Memory B cell (primary cell): ENCODE results near the gene KMT2E.

Experiments
- ATAC-seq: fragments of 150-1000 bp; cut with Tn5 transposase; 2 replicates; pipeline ENCODE4 v1.10.0; 2021; ENCODE audit warnings: low read depth, mild to moderate bottlenecking, moderate library complexity
- DNase-seq, 2 donors: peaks; one replicate each; pipeline ENCODE4 v3.0.0; 2022; ENCODE audit warnings: low spot score in 2 of 2
- H3K27ac Mint-ChIP-seq: one replicate; pipeline ENCODE4 v1.8.0; 2022; ENCODE audit warnings: mild to moderate bottlenecking, moderate library complexity, mixed read lengths
- H3K27me3 Mint-ChIP-seq: one replicate; pipeline ENCODE4 v1.8.0; 2022; ENCODE audit warnings: mixed read lengths
- H3K36me3 Mint-ChIP-seq: one replicate; pipeline ENCODE4 v1.8.0; 2022; ENCODE audit warnings: mild to moderate bottlenecking, mixed read lengths
- H3K4me1 Mint-ChIP-seq: one replicate; pipeline ENCODE4 v1.8.0; 2022; ENCODE audit warnings: mixed read lengths
- H3K4me3 Mint-ChIP-seq: one replicate; pipeline ENCODE4 v1.8.0; 2022; ENCODE audit warnings: mild to moderate bottlenecking, moderate library complexity, mixed read lengths
- H3K9me3 Mint-ChIP-seq: one replicate; pipeline ENCODE4 v1.8.0; 2022; ENCODE audit warnings: mixed read lengths

Gene KMT2E

DNA sequence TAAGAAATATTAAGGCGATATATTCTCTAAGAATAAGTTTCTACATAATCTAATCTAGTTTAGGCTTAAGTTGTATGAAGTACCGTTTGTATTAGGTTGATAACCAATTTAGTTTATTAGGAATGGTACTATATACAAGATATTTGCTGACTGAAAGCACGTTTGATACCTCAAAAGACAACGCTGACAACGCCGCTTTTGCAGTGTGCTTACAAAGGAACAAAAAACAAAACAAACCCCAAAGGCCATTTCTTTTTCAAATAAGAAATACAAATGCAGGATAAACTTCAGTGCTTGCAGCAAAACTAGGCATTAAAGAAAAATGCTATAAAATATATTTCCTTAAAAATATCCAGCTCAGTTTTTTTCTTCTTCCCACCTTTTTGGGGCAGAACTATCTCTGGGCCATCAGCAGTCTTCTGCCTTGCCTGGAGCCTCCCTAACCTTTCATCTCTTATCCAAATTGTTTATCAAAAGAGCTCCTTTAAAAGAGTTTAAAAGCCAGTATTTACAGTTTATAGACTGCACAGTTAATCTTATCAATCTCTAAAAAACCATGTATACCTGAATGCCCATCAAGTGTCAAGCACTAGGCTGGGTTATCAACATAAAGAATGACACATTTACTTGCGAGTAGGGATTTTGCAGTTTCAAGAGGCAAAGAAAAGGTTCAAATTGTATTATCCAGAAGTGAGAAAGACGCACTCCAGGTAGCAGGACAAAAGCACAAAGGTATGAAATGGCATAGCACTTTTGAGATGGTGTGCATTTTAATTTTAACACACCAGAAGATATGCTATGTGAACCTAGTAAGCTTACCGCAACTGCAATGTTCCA, 4.1 kb upstream of the KMT2E start:
- ATAC-seq (no peak), DNase-seq (no peak)
- H3K27me3 Mint-ChIP-seq: no peaks in the 10 kb centered on the region
- H3K9me3 Mint-ChIP-seq: no peaks in the 10 kb centered on the region
- H3K27ac Mint-ChIP-seq: peak overlapping the region; percentile 100
- peaks cover 17% of the 10 kb centered on the region for H3K36me3 Mint-ChIP-seq
- peak overlapping the region; percentile 95 for H3K4me3 Mint-ChIP-seq
- peaks cover 28% of the 10 kb centered on the region for H3K4me1 Mint-ChIP-seq

DNA sequence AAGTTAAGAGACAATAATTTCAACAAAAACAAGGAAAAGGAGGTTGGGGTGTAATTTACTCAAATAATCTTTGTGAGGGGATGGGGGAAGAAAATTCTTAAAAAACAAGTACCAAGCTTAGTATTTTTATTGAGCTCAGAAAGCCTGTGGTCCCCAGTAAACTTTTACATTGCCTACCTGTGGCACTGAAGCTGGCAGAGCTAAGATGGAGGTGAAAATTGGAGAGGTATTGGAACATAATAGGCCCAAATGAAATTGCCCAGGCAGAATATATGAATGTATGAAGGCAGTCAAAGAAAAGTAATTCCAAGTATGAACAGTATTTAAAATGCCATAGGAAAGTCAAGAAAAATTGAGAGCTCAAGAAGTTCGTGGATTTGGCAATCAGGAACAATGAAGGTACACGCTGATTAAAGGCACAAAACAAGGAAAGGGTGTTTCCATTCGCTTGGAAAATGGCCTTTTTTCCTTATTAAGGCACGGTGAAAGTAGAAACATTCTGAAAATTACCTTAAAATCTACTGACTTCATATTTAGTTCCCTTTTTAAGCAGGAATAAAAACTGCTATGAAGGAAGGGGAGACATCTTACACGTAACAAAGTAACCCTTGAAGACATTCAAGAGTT, 3.4 kb upstream of the KMT2E start:
- DNase-seq (no peak), ATAC-seq (no peak)
- Mint-ChIP-seq H3K27ac (peak overlapping the region; percentile 100), H3K4me1 (peaks cover 29% of the 10 kb centered on the region), H3K4me3 (peak overlapping the region; percentile 95), H3K9me3 (no peaks in the 10 kb centered on the region), H3K36me3 (peaks cover 15% of the 10 kb centered on the region), H3K27me3 (no peaks in the 10 kb centered on the region)

DNA sequence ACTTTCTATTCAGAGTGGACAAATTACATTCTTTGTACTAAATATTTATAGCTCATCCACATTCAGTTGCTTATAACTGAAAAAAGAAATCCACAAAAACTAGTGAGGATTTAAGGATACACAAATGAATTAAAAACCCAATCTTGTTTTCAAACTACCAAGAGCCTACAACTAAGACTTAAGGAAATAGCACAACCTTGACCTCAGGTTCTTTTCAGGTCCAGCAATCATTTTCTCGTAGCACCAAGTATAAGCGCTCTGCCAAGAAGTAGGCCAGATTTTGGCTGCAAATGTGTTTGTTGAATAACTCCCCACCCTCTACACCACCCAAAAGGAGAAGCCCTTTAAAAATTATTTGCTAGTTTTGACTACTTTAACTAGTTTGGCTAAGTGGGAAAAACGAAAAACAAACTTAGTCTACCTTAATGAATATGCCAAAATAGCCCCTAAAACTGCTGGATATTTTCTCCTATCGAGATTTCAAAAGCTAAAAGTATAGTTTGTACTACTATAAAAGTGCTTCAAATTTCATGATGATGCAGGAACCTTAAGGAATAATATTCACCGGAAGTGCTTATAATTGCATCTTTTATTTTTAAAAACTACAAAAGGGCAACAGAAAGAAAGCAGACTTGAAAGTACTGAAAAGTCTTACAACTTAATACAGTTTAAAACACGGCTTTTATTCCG, 2.7 kb upstream of the KMT2E start:
- ATAC-seq: no peak
- peaks cover 28% of the 10 kb centered on the region for H3K4me1 Mint-ChIP-seq
- peaks cover 14% of the 10 kb centered on the region for H3K36me3 Mint-ChIP-seq

DNA sequence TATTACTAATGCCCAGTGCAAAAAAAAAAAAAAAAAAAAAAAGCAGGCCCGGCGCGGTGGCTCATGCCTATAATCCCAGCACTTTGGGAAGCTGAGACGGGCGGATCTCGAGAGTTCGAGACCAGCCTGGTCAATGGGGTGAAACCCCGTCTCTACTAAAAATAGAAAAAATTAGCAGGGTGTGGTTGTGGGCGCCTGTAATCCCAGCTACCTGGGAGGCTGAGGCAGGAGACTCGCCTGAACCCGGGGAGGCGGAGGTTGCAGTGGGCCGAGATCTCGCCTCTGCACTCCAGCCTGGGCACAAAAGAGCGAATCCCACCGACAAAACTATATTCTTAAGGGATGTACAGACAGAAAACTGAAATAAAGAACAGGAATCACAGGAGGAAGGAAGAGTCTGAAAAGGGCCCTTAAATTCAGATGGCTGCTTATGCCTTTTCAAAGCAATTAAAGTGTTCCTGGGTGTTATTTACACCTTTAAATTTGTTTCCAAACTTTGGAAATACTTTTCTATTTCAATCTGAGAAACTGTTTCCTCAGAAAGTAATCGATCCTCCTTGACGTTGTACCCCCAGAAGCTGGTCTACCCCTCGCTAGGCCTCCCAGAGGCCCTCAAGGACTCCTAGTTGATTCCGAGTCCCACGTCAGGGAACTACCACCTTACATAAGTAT, 2.0 kb upstream of the KMT2E start:
- peak overlapping the region; percentile 100 for H3K27ac Mint-ChIP-seq
- peak overlapping the region; percentile 95 for H3K4me3 Mint-ChIP-seq
- no peaks in the 10 kb centered on the region for H3K27me3 Mint-ChIP-seq
- H3K36me3 Mint-ChIP-seq: peaks cover 14% of the 10 kb centered on the region
- no peaks in the 10 kb centered on the region for H3K9me3 Mint-ChIP-seq
- peaks cover 26% of the 10 kb centered on the region for H3K4me1 Mint-ChIP-seq
- DNase-seq (peak; percentile 24 to 36), ATAC-seq (no peak)

More for the DNA sequence above, 2.7 kb upstream of the KMT2E start:
- peak overlapping the region; percentile 95 for H3K4me3 Mint-ChIP-seq
- H3K9me3 Mint-ChIP-seq: no peaks in the 10 kb centered on the region
- peak overlapping the region; percentile 100 for H3K27ac Mint-ChIP-seq
- H3K27me3 Mint-ChIP-seq: no peaks in the 10 kb centered on the region
- DNase-seq: no peak

DNA sequence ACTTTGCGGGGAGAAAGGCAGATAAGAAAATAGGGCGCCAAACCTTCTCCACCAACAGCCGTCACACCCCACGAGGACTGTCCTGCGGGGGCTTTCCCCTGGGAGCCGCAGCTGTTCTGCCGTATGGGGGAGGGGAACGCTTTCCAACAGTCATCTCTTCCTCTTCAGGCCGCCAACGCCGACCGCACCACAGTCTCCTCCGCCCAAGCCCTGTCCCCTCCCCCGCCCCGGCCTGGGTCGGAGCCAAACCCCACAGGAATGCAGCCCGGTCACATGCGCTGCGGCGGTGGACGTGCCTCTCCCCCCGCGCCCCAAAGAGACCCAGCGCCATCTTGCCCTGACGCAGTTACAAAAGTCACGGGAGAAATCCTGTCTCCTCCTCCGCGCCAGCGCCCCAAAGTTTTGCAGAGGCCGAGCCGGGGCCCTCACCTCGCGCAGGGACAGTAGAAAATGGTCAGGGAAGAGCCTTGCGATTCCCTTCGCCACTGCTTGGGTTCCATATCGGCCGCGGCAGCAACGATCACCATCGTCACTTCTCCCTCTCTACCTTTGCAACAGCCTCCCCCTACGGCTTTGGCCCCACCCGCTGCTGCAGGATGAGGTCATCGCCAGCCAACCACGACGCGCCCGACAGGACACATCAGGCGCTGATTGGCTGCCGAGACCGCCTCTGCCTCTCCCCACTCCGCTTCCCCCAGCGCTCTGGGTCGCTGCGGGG, 1.3 kb upstream of the KMT2E start:
- Mint-ChIP-seq H3K36me3 (peaks cover 14% of the 10 kb centered on the region), H3K27ac (peak overlapping the region; percentile 100), H3K4me1 (peaks cover 29% of the 10 kb centered on the region), H3K4me3 (peak overlapping the region; percentile 95), H3K9me3 (no peaks in the 10 kb centered on the region), H3K27me3 (no peaks in the 10 kb centered on the region)
- peak; percentile 64 for ATAC-seq
- peak; percentile 97 to 99 for DNase-seq

DNA sequence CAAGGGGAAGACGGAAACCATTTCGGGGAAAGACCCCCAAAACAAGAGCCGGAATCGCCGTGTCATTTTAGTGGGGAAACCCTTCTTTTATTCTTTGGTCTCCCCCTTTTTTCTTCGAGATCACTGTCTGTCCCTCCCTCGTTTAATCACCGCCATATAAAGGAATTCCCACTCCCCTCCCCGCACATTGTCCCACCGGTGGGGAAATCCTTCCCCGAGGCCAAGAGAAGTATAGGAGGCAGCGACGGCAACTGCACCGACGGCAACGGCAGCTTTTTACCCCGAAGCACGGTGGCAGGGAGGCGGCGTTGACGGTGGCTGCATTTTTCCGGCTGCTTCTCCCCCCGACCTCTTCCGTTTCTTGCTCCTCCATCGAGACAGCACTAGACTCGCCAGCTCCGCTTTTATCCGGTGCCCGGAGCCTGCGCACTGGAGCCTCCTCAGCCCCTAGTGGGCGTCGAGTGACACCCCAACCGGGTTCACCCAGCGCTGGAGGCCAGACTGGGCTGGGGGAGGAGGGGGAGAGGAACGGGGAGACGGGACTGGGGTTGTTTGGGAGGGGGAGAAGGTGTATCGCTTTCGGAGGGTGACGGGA, 687 bp upstream of the KMT2E start:
- DNase-seq (peak; percentile 92 to 95), ATAC-seq (peak; percentile 52)

DNA sequence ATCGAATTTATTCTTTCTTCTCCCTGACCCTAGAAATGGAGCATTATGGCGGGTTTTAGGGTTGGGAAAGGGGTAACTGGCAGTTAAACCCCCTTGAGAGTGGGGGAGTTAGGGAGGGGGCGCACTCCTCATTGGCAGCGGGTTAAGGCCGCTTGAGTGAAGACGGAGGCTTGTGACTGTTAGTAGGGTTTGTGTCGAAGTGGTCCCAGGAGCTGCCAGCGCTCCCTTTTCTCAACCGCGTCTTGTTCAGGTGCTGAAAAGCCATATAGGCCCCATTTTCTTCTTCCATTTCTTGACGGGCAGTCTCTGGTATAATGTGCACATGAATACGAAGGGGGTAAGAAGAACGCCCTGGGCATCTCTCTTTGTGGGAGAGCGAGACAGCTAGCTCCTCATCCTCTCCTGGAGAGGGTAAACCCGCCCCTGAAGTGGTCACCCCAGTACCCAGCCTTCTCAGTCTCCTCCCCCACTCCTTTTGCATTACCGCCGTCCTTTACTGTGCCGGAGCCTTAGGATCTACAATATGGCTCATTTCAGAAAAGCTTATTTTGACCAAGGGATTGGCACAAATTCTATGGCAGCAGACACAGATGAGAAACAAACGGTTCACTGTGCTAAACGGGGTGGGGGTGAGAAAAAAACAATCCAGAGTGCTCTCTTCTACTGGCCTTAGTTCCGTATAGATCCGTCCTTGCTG, 836 bp downstream of the KMT2E start:
- H3K27ac Mint-ChIP-seq: peak overlapping the region; percentile 100
- DNase-seq: peak; percentile 26 to 39
- no peaks in the 10 kb centered on the region for H3K27me3 Mint-ChIP-seq
- H3K36me3 Mint-ChIP-seq: peaks cover 8% of the 10 kb centered on the region
- H3K9me3 Mint-ChIP-seq: no peaks in the 10 kb centered on the region
- no peak for ATAC-seq
- peak overlapping the region; percentile 95 for H3K4me3 Mint-ChIP-seq
- H3K4me1 Mint-ChIP-seq: peaks cover 23% of the 10 kb centered on the region

More for the DNA sequence above, 687 bp upstream of the KMT2E start:
- H3K36me3 Mint-ChIP-seq: peaks cover 10% of the 10 kb centered on the region
- H3K27me3 Mint-ChIP-seq: no peaks in the 10 kb centered on the region
- H3K9me3 Mint-ChIP-seq: no peaks in the 10 kb centered on the region
- peak overlapping the region; percentile 100 for H3K27ac Mint-ChIP-seq
- H3K4me1 Mint-ChIP-seq: peaks cover 27% of the 10 kb centered on the region
- H3K4me3 Mint-ChIP-seq: peak overlapping the region; percentile 95

DNA sequence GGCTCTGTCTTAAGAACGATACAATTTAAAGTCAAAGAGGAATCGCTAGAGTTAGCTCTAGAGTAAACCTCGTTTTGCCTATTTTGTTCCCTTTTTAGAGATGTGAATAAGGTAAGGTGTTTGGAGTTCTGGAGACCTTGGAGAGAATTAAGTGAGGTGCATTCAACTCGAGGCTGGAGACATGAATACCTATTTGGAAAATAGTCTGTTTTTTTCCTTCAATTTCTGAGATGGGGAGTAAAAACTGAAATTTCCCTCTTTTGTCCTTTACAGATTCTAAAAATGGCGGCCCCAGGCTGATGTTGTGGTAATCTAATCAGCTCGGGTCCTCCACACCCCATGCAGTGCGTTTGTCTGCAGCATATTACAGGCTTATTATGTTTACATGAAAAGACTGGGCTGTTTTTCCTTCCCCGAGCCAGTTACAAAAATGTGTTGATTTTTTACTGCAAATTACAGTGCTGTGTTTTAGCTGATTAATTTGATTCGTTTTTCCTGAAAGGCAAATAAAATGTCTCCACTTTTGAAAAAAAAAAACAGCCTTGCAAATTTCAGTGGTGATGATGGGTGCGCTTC, 1.5 kb downstream of the KMT2E start:
- peaks cover 4% of the 10 kb centered on the region for H3K36me3 Mint-ChIP-seq
- H3K27ac Mint-ChIP-seq: peak overlapping the region; percentile 100
- ATAC-seq: no peak
- no peaks in the 10 kb centered on the region for H3K27me3 Mint-ChIP-seq
- DNase-seq: peak in 1 of 2 donors; percentile 11
- no peaks in the 10 kb centered on the region for H3K9me3 Mint-ChIP-seq
- peak overlapping the region; percentile 95 for H3K4me3 Mint-ChIP-seq
- peaks cover 21% of the 10 kb centered on the region for H3K4me1 Mint-ChIP-seq

DNA sequence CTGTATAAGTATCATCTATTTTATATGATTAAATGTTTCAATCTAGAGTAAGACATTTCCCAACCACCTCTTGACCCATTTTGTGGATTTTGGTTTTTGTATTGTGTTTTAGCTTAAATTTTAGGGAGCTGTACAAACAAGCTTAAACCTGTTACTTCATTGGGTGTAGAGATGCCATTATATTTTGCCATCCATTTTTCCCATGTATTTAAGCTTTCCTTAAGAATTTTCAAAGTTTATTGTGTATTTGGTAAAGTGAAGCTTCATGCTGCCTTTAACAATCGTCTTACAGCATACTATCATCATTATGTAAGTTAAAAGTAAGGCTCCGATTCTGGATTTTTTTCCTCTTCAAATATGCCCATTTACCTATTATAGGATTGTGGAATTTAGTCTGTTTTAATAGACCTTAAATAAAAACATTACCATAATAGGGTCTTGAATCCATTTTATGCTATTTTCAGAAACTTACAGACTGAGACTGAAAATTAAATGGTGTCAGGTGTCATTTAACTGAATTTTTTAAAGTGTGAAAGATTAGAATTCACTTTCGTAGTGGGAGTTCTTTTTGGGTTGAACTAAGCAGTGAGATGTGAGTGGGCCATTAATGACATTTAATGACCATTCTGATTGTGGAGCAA, 2.2 kb downstream of the KMT2E start:
- H3K36me3 Mint-ChIP-seq: peaks cover 4% of the 10 kb centered on the region
- H3K4me1 Mint-ChIP-seq: peaks cover 23% of the 10 kb centered on the region
- no peaks in the 10 kb centered on the region for H3K9me3 Mint-ChIP-seq
- H3K4me3 Mint-ChIP-seq: peak overlapping the region; percentile 85
- no peaks in the 10 kb centered on the region for H3K27me3 Mint-ChIP-seq
- no peak for ATAC-seq
- peak overlapping the region; percentile 100 for H3K27ac Mint-ChIP-seq
- DNase-seq: no peak

DNA sequence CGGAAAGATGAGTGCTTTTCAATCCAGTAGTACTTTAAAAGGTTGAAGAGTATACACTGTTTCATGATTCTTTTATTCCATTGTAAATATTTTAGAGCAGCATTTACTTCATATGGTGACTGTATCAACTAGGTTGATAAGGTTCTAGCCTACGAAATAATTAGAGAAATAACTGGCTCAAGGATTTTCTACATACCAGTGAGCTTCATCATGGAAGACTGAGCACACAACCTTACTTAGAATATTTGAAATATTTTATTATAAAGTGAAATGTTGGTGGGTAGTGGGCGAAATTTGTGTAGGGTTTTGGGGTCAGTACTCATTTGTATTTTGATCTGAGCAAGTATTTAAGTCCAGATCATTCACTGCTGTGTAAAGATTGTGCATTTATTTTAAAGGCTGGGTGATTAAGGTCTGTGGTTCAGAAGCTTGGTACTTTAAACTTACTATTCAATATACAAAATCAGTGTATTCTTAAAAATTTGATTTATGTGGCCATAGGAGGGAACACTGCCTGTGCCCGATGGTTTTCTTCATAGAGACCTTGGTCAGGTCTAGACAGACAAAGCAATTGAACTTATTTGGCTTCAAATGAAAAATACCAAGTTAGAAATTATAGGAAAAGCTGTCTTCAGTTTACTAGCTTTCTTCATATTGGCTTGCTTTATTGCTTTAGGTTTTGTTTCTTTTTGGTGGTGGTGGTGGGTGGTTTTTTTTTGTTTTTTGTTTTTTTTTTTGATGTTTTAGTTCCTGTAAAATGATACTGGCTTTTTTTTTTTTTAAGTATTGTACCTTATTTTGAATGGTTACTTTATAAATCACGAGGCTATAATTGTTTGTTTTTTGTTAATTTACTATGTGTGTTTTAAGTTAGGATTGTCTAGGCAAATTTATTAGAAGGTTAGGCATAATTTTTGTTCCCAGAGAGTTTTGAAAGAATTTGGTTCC, 3.0 kb downstream of the KMT2E start:
- DNase-seq (no peak), ATAC-seq (no peak)
- H3K4me1 Mint-ChIP-seq: peaks cover 28% of the 10 kb centered on the region
- H3K36me3 Mint-ChIP-seq: peaks cover 4% of the 10 kb centered on the region
- peak overlapping the region; percentile 100 for H3K27ac Mint-ChIP-seq
- peak overlapping the region; percentile 85 for H3K4me3 Mint-ChIP-seq
- no peaks in the 10 kb centered on the region for H3K9me3 Mint-ChIP-seq
- H3K27me3 Mint-ChIP-seq: no peaks in the 10 kb centered on the region

DNA sequence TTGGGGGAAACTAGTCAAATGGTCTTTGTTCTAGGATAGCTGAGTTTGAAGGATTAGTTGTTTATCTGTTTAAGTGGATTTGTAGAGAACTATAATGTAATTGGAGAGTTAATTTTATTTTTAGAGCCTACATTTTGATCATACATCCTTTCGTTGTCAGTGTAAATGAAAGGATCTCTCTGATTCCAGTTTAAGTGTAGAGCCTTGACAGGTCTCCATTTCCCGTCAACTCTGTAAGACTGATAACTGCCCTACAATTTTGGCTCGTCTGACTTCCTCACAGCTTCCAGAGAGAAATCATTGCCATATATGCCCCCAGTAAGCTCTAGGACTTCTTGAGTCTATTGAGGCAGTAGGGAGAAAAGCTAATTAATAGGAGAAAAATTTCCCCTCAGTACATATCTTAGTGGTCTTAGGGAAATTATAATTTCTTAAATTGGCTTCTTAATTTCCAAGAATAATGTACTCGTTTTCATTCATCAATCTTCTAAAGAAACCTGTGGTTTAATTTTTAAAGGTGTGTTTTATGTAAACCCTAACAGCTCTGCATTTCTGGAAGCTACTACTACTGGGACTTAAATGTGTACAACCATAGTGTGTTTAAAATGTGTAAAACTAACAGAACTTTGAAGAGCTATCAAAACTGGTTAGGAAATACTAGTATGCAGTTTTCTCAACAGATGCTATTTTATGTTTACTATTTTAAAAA, 3.8 kb downstream of the KMT2E start:
- DNase-seq (no peak), ATAC-seq (no peak)
- no peaks in the 10 kb centered on the region for H3K27me3 Mint-ChIP-seq
- H3K27ac Mint-ChIP-seq: peak overlapping the region; percentile 100
- H3K36me3 Mint-ChIP-seq: peaks cover 4% of the 10 kb centered on the region
- peaks cover 32% of the 10 kb centered on the region for H3K4me1 Mint-ChIP-seq
- H3K9me3 Mint-ChIP-seq: no peaks in the 10 kb centered on the region
- H3K4me3 Mint-ChIP-seq: peak overlapping the region; percentile 77
